HFF-Myc (cell line): ENCODE data around the gene NFKBIL1.

Experiments used
- DNase-seq: peaks from one replicate; pipeline ENCODE4 v3.0.0-alpha.2; 2011; ENCODE audit warnings: low read depth; ENCODE audit errors: extremely low read depth
- H3K4me3 ChIP-seq: replicated peaks from 2 replicates; pipeline ENCODE4 v1.5.1; 2011; ENCODE audit warnings: low read depth, mild to moderate bottlenecking, control low read depth, low read length
- CTCF ChIP-seq: IDR thresholded peaks from 2 replicates; pipeline ENCODE4 v1.5.1; 2012; ENCODE audit warnings: mild to moderate bottlenecking, low read depth, low read length, control low read depth; ENCODE audit errors: missing control alignments

Gene NFKBIL1

GRCh38 chr6:31567531-31568370, 20.3 kb downstream of the NFKBIL1 start:
- H3K4me3 ChIP-seq = no peak overlapping the region
- no peak for DNase-seq
- TF ChIP-seq CTCF = no peak

GRCh38 chr6:31568537-31568961, 21.1 kb downstream of the NFKBIL1 start:
- H3K4me3 ChIP-seq = no peak overlapping the region
- no peak for TF ChIP-seq CTCF
- DNase-seq = no peak

- no peak overlapping the region for H3K4me3 ChIP-seq
- no peak for DNase-seq
- TF ChIP-seq CTCF = no peak
These were observed 22.6 kb downstream of the NFKBIL1 start for GRCh38 chr6:31569861-31570536.

GRCh38 chr6:31572041-31572911, 24.9 kb downstream of the NFKBIL1 start, which contains the start of gene LTA:
Gene LTA, plus strand, starts transcription at chr6:31572289. Its CDS starts 454 bp downstream, at chr6:31572743.
- DNase-seq = no peak
- no peak for TF ChIP-seq CTCF
- H3K4me3 ChIP-seq = no peak within 1 kb of the TSS

GRCh38 chr6:31573239-31574105, 26.1 kb downstream of the NFKBIL1 start:
- no peak for DNase-seq
- no peak overlapping the region for H3K4me3 ChIP-seq
- TF ChIP-seq CTCF = no peak
